Amniotic stem cell (primary cell): ENCODE measurements around the gene MAGEA6.
"Not testable (repeated sequence)": the region's sequence is repeated elsewhere in the genome, so short reads cannot be mapped to it uniquely, and the experiment has no call there.

Experiments
- DNase-seq: peaks from one replicate; lab custom pipeline; 2025; lab: John Stamatoyannopoulos, UW

Gene MAGEA6, protein sequence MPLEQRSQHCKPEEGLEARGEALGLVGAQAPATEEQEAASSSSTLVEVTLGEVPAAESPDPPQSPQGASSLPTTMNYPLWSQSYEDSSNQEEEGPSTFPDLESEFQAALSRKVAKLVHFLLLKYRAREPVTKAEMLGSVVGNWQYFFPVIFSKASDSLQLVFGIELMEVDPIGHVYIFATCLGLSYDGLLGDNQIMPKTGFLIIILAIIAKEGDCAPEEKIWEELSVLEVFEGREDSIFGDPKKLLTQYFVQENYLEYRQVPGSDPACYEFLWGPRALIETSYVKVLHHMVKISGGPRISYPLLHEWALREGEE

DNA sequence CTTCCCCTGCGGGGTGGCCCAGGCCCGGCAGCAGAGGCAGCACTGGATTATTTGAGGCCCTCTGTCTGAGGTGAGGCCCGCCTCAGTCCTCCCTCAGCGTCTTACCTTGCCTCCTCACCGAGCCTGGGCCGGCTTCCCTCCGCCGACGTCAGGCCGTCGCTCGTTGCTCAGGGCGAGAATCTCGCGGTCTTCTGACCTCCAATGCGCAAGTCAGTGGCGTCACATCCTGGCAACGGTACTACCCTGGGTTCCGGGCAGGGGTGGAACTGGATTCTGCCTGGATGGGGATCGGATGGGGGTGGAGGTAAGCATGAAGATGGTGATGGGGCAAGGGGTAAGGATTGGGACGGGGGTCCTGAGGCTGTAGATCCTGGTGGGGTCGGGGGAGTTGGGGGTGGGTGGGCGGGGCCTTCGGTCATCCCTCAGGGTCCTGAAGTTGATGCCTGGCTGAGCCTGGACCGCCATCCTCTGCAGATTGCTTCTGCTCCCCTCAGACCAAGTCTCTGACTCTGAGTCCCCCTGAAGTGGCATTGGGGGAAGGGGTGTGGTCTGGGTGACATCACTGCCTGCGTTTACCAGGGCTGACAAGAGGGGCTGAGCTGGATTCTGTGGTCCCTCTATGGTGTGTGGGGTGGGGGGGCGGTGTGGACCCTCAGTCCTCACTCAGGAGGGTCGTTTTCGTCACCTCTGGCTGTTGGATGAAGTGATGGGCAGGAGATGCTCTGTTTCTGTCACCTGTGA, at the start of gene MAGEA6:
Gene MAGEA6 (minus strand): TSS at position 141 of the 741 bp plus-strand sequence. CDS start 2,039 bp downstream, outside the sequence.
- DNase-seq: not testable (repeated sequence)

DNA sequence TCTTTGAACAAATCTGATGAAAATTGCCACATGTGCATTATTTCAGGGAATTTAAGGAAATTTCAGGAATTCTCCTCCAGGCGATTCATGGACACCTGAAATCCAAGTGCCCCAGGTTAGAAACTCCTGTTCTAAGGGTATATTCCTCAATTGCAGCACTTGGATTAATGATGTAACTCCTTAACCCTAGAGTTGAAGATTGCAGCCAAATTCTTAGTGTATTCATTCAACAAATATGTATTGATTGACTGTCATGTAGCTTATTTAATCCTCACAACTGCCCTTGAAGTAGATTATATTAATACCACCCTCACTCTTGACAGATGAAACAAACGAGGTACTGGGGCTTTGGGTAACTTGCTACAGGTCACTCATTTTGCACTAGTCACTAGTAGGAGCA, 49.8 kb upstream of the MAGEA6 start:
- DNase-seq: no peak

DNA sequence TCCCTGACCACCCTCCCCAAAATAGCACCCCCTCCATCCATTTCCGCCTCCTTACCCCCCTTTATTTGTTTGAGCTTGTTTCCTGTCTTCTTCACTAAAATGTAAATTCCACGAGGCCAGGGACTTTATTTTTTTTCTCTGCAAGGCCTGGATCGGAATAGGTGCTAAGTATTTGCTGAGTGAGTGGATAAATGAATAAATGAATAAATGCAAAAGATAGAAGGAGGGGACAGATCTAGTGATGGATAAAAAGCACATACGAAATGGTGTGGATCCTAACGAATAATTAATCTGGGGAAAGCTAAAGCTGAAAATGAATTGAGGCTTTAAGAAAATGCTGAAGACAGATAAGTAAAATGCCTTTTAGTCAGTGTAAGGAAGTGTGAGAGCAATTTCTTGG, 48.9 kb upstream of the MAGEA6 start:
- DNase-seq: no peak

DNA sequence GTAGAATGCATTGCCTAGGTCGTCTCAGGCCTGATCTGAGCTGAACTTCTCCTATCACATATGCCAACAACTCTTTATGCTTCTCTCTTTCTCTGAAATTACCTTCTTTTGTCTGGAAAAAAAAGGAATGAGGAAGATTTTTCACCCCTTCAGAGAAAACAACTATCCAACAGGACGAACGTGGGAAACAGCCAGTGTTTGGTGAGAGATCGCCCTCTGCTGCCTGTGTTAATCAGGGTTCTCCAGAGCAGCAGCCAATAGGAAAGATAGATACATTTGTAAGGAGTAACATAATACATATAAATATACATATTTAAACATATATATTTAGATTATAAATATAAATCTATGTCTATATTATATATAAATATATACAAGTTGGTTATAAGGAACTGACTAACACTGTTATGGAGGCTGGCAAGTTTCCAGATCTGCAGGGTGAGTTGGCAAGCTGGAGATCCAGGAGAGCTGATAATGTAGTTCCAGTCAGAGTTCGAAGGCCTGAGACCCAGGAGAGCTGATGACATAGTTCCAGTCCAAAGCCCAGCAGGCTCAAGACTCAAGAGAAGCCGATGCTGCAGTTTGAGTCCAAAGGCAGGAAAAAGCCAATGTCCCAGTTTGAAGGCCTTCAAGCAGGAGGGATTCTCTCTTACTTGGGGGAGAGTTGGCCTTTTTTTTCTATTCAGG, 47.7 kb upstream of the MAGEA6 start:
- no peak for DNase-seq

DNA sequence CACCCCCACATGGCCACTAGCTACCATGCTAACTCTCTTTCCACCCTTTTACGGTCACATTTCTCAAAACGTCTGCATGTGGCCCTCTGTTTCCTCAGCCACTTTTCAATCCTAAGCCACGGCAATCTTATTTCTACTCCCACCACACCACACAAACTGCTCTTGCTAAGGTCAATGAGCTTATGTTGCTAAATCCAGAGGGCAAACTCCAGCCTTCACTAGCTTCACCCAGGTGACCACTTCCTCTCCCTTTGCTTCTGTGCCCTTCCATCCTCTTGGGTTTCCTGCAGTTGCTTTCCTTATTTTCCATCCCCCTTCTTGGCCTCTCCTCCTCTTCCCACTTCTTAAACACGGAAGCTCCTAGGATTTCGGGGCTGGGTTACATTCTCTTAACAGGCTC, 44.6 kb upstream of the MAGEA6 start:
- no peak for DNase-seq

DNA sequence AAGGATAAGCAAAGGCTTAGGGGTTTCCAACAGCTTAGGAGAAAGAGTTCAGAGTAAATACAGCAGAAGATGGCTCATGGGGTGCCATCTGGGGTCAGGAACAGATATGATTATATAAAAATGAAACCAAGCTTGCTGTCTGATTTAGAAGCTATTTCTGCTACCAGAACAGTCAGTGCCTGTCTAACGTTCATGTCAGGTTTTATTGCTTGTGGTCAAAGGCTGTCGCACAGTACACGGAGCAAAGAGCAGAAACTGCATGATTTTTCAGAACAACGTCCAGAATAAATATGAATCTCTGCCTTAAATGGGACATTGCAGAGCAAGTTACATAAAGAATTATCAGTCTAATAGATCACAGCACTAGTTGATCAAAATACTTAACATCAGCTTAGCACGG, 43.7 kb upstream of the MAGEA6 start:
- DNase-seq: no peak

DNA sequence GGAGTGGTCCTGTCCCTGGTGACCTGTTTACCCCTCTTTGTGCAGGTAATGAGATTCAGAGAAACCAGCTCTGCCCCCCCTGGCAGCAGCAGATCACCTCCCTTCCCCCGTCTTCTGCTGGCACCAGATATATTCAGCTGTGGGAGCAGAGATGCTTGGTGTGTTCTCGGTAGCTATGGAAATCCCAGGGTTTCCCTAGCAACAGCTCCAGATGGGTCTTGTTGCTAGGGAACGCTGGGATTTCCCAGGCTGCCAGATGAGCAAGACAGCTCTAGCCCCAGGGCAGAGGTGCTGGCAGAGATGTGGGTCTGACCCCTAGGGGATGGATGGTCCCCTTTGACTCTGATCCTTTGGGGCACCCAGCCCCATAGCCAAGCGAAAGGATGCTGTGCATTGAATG, 40.9 kb upstream of the MAGEA6 start:
- DNase-seq: no peak

DNA sequence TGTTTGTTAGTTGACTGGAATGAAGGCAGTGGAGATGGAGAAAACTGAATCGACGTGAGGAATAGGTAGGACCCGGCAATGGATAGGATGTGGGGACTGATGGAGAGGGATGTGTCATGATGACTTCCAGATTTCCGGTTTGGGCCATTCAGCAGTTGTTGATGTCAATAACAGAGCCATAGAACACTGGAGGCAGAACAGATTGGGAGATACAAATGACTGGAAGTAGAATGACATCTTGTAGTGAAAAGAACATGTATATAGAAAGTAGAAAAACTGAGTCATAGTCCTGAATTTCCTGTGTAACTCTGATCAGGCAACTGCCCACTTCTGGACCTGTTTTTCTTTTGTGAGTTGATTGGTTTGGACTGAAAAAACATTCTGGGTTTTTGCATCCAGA, 36.5 kb upstream of the MAGEA6 start:
- no peak for DNase-seq

DNA sequence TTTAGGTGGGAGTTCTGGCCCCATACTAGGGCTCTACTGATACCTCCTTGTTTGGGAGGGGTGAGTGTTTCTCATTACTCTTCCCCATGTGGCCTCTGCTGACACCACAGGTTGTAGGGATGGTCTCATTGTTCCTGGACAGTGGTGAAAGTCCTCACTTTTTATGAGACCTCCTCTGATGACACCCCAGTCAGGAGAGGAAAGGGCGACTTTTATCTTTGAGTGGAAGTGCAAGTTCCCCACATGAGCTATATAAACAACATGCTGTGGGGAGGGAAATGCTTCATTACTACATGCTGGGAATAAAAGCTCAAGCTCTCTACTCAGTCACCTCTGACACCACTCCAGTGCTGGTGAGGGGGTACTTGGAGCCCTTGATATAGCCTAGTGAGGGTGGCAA, 29.5 kb upstream of the MAGEA6 start:
- no peak for DNase-seq

DNA sequence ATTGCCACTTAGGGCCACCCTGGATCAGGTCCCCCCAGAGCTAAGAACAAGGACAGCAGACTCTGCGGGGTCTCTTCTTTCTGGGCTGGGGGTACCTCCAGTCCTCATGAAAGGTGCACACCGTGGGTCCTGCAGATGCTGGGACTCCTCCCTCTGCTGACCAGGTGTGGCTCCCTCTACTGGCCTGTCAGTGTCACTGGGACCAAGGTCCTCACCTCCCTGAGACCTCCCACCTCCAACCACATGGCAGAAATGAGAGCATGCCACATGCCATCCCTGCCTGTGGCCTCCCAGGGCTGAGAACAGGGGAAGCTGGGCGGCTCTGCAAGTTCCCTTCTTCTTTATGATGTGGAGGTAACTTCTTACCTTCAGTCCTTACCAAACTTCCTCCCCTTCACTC, 17.6 kb upstream of the MAGEA6 start:
- DNase-seq: not testable (repeated sequence)

DNA sequence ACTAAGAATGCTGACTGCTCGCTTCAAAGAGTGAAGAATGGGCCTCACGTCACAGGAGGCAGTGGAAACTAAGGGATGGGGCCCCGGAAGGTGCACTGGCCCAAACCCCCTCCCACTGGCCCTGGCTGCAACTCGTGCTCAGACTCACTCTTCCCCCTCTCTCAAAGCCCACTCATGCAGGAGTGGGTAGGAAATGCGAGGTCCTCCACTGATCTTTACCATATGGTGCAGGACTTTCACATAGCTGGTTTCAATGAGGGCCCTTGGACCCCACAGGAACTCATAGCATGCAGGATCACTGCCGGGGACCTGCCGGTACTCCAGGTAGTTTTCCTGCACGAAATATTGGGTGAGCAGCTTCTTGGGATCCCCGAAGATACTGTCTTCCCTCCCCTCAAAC, 2.9 kb downstream of the MAGEA6 start:
- not testable (repeated sequence) for DNase-seq

DNA sequence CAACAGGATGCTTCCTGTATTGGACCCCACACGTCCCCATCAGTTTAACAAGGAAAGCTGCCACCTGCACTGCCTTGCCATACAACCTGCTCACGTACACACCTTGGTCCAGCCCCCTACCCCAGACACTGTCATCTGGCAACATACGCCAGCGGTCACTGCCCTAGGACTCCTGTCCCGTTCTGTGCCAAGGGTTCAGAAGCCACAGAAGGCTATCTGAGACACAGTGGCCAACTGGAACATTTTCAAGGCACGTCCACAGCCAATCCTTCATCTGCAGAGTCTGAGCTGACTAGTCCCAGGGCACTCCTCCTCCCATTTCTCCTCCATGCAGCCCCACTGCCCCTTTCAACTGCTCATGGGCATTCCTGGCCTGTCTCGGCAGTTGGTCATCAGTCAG, 7.9 kb downstream of the MAGEA6 start:
- not testable (repeated sequence) for DNase-seq

DNA sequence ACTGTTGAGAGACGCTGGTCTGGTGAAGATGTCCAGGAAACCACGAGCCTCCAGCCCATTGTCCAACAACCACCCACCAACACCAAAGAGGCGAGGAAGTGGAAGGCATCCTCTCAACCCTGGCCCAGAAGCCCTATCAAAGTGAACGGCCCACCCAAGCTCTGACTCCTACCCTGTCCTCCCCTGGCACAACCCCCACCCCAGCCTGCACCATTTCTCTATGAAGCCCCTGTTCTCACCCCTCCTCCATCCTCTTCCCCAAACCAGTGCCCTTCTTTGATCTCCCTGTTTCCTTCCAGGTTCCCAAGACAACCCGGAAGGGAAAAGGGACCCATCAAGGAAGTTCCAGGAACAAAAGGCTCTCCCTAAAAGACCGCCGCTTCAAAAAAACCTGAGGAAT, 9.9 kb downstream of the MAGEA6 start:
- not testable (repeated sequence) for DNase-seq

DNA sequence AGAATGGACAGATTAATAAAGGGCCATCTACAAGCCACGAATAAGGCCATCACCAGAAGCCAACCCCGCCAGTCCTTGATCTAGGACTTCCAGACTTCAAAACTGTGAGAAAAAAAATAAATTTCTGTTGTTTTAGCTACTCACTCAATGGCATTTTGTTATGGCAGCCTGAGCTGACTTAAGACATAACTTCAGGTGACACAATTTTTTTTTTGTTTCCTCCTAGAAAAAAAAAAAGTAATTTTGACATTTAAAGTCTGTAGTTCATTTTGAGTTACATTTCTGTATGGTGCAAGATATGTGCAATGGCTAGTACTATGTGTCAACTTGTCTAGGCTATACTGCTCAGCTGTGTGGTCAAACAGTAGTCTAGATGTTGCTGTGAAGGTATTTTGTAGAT, 10.6 kb downstream of the MAGEA6 start, which contains the start of gene CSAG3:
Gene CSAG3 (plus strand): TSS at position 301 of the 400 bp plus-strand sequence.
- DNase-seq: not testable (repeated sequence)

DNA sequence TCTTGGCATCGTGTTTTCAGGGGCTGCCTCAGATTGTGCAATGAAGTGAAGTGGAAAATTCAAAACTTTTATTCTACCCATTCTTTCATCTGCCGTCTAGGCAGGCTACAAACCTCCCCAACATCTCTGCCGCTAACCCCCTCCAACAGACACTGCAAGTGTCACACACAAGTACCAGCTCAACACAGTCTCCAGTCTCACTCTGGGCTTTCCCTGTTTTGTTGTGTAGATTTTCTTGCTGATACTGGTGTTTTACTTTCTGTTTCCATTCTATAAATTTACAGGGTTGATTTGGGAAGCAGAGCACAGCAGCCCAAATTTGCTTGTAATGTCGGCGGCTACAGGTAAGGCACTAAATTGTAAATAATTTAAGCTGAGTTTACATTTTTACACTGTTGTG, 14.6 kb downstream of the MAGEA6 start:
- not testable (repeated sequence) for DNase-seq

DNA sequence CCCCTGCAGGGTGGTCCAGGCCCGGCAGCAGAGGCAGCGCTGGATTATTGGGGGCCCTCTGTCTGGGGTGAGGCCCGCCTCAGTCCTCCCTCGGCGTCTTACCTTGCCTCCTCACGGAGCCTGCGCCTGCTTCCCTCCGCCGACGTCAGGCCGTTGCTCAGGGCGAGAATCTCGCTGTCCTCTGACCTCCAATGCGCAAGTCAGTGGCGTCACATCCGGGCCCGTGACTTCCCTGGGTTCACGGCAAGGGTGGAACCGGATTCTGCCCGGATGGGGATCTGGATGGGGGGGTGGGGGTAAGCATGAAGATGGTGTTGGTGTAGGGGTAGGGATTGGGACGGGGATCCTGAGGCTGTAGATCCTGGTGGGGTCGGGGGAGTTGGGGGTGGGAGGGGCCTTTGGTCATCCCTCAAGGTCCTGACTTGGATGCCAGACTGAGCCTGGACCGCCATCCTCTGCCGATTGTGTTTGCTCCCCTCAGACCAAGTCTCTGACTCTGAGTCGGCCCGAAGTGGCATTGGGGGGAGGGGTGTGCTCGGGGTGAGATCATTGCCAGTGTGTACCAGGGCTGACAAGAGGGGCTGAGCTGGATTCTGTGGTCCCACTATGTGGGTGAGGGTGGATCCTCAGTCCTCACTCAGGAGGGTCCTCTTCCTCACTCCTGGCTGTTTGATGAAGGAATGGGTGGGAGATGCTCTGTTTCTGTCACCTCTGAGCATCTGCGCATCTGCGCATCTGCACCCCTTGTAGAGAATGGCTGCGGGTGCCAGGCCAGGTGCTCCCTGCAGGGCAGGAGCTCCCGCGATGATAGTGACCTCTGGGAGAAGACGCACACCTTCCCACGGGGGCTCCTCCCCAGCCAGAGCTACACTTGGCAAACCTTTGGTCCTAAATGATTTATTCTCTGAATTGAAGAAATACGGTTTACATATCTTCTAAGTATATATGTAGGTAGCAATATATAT, 15.5 kb downstream of the MAGEA6 start, which contains the start of gene MAGEA2:
Gene MAGEA2 (minus strand): TSS at position 157 of the 965 bp plus-strand sequence. CDS start 2,479 bp downstream, outside the sequence.
- not testable (repeated sequence) for DNase-seq

DNA sequence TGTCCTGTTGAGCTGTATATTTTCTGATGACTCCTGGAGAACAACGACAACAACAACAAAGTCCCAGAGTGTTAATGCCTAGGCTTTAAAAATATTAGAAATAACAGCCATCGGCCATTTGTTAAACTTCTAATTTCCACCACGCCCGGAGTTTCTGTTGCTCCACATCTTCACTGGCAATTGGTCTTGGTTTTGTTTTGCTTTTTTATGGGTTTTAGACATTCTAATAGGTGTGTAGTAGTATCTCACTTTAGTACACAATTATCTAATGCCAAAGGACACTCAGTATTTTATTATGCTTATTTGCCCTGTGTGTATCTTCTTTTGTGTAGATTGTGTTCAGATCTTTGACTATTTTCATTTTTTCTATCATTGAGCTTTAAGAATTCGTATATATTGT, 30.9 kb downstream of the MAGEA6 start:
- DNase-seq: no peak

DNA sequence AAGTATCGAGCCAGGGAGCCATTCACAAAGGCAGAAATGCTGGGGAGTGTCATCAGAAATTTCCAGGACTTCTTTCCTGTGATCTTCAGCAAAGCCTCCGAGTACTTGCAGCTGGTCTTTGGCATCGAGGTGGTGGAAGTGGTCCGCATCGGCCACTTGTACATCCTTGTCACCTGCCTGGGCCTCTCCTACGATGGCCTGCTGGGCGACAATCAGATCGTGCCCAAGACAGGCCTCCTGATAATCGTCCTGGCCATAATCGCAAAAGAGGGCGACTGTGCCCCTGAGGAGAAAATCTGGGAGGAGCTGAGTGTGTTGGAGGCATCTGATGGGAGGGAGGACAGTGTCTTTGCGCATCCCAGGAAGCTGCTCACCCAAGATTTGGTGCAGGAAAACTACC, 33.0 kb downstream of the MAGEA6 start:
- DNase-seq: not testable (repeated sequence)

DNA sequence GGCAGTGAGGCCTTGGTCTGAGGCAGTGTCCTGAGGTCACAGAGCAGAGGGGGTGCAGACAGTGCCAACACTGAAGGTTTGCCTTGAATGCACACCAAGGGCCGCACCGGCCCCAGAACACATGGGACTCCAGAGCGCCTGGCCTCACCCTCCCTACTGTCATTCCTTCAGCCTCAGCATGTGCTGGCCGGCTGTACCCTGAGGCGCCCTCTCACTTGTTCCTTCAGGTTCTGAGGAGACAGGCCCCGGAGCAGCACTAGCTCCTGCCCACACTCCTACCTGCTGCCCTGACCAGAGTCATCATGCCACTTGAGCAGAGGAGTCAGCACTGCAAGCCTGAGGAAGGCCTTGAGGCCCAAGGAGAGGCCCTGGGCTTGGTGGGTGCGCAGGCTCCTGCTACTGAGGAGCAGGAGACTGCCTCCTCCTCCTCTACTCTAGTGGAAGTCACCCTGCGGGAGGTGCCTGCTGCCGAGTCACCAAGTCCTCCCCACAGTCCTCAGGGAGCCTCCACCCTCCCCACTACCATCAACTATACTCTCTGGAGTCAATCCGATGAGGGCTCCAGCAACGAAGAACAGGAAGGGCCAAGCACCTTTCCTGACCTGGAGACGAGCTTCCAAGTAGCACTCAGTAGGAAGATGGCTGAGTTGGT, 33.5 kb downstream of the MAGEA6 start:
- no peak for DNase-seq

DNA sequence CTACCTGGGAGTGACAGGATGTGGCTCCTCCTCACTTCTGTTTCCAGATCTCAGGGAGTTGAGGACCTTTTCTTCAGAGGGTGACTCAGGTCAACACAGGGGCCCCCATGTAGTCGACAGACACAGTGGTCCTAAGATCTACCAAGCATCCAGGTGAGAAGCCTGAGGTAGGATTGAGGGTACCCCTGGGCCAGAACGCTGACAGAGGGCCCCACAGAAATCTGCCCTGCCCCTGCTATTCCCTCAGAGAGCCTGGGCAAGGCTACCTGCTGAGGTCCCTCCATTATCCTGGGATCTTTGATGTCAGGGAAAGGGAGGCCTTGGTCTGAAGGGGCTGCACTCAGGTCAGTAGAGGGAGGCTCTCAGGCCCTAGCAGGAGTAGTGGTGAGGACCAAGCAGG, 34.4 kb downstream of the MAGEA6 start:
- DNase-seq: no peak
